Stimulated activated CD4-positive, alpha-beta T cell treated with anti-CD3 and anti-CD28 coated beads, Interleukin-4, amount 100 ng/mL, for 24 hours (primary cell): ENCODE measurements around the gene EFCAB11.

Source experiments
- DNase-seq: peaks from one replicate; pipeline ENCODE4 v3.0.0-alpha.2; 2020

Gene EFCAB11

GRCh38 chr14:89755816-89756215 lies 198.7 kb downstream of the EFCAB11 start:
- DNase-seq = no peak

- no peak for DNase-seq
Measured at GRCh38 chr14:89753828-89754412, 200.6 kb downstream of the EFCAB11 start.

GRCh38 chr14:89750908-89751392 lies 203.6 kb downstream of the EFCAB11 start:
- peak; percentile 34 for DNase-seq

GRCh38 chr14:89750281-89750755 lies 204.2 kb downstream of the EFCAB11 start:
- DNase-seq = no peak

- peak; percentile 28 for DNase-seq
Measured at GRCh38 chr14:89748004-89748403, 206.5 kb downstream of the EFCAB11 start.

GRCh38 chr14:89747126-89747525 lies 207.4 kb downstream of the EFCAB11 start:
- DNase-seq = no peak

GRCh38 chr14:89746654-89747053 lies 207.9 kb downstream of the EFCAB11 start:
- DNase-seq = no peak

GRCh38 chr14:89746135-89746534 lies 208.4 kb downstream of the EFCAB11 start:
- DNase-seq = no peak
